Measurements from ENCODE around the gene CREB3L2.

Gene CREB3L2

GRCh38 chr7:137936509-137937201 is 65.2 kb downstream of the CREB3L2 start:
- in situ Hi-C loops (cut with HindIII; ENCODE audit: low sequenced_read_pairs): no loop called here

DNA sequence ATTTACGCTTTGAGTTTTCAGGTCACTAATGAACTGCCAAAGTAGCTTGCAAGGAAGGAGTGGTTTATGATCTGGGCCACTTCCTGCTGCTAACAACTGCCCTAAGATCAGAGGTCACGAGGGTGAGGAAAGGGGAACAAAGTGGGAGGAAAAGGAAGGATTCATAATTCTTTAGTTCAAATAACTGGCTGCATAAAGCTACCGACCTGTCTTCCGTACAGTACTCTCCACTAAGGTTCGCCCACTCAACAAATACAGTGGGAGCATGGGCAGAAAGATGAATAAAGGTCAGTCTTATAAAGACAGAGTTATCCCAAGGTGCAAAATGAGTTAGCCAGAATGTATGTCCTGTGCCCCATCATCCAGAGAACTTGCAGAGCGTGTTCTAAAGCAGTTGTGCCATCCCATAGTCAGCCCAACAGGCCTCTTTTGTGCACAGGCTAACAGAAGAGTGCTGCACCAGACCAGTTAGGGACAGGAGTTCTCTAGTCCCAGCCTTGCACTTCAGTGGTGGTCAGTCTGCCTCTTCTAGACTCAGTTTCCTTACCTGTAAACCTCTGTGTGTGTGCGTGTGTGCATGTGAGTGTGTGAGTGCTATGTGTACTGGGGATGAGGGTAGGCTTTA is 65.9 kb downstream of the CREB3L2 start:
- in situ Hi-C loops (cut with HindIII; ENCODE audit: low sequenced_read_pairs): no loop called here

- in situ Hi-C loops (cut with HindIII; ENCODE audit: low sequenced_read_pairs): loop anchor here (5.0 kb wide), 1 partner anchor 62 kb away; no protein-coding TSS in a partner anchor
Measured at GRCh38 chr7:137934941-137935883, 66.7 kb downstream of the CREB3L2 start.

- in situ Hi-C loops (cut with HindIII; ENCODE audit: low sequenced_read_pairs): loop anchor here (5.0 kb wide), 1 partner anchor 63 kb away; no protein-coding TSS in a partner anchor
Measured at GRCh38 chr7:137934176-137934826, 67.6 kb downstream of the CREB3L2 start.

DNA sequence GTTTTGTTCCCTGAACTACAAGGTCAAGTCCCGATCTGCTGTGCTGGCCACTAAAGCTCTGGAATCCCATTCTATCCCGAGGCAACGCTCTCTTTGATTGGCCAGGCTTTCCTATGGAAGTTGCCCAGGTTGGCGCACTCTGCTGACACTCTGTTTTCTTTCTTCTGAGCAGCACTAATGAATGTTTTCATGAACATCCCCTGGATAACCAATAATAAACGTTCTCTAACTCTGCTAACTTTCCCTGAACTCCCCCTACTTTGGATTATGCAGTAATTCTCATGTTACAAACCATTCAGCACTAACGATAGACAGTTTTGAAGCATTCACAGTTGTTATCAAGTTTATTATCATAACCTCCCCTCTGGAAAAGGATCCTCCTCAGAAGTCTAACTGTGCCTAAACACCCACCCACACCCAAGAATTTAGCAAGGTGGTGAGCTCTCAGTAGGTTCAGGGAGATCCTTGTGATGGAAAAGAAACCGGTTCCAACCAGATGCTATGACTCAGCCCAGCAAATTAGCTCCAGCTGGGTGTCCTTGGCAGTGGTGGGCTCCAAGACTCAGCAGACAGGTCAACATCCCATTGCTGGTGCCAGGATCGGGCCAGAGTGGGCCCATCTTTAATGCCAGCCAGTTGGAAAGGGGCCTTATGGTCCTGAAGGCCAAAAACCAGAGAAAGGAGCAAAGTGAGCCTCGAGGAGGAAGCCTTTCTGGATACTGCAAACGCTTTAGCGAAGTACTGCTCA is 68.4 kb downstream of the CREB3L2 start:
- in situ Hi-C loops (cut with HindIII; ENCODE audit: low sequenced_read_pairs): loop anchor here (5.0 kb wide), 1 partner anchor 64 kb away; no protein-coding TSS in a partner anchor

DNA sequence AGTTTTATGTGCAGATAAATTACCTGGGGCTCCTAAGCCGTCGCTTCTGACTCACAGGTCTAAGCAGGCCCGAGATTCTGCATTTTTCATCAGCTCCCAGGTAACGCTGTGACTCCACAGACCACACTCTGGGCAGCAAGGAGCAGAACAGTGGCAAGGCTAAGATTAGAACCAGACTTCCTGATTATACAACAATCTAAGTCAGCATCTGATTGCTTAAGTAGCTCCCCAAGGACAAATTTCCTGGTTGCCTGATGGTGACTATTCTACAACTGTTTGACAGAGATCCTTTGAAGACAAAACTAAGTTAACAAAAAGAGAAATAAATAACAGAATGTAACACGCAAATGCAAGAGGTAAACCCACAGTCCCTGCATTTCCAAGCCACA is 69.0 kb downstream of the CREB3L2 start:
- in situ Hi-C loops (cut with HindIII; ENCODE audit: low sequenced_read_pairs): loop anchor here (5.0 kb wide), 1 partner anchor 64 kb away; no protein-coding TSS in a partner anchor

GRCh38 chr7:137931823-137932222 is 70.1 kb downstream of the CREB3L2 start:
- in situ Hi-C loops (cut with HindIII; ENCODE audit: low sequenced_read_pairs): loop anchor here (5.0 kb wide), 1 partner anchor 65 kb away; no protein-coding TSS in a partner anchor

GRCh38 chr7:137930581-137930980 is 71.3 kb downstream of the CREB3L2 start:
- in situ Hi-C loops (cut with HindIII; ENCODE audit: low sequenced_read_pairs): loop anchor here (5.0 kb wide), 1 partner anchor 67 kb away; no protein-coding TSS in a partner anchor

GRCh38 chr7:137928626-137929025 is 73.3 kb downstream of the CREB3L2 start:
- in situ Hi-C loops (cut with HindIII; ENCODE audit: low sequenced_read_pairs): loop anchor here (5.0 kb wide), 1 partner anchor 51 kb away; no protein-coding TSS in a partner anchor

DNA sequence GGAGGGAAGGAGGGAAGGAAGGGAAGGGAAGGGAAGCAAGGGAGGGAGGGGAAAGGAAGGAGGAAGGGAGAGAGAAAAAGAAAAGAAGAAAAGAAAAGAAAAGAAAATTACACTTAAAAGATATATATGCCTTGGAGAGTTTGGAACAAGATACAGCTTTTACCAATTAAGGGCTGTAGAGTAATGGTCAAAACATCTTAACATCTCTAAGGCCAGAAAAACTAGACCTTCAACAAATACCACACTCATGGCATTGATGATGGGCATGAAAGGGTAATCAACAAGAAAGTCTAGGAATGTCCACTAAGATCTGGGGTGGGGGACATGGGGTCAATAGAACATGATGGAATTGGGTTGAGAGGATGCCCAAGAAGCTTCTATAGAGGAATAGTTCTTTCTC is 74.5 kb downstream of the CREB3L2 start:
- in situ Hi-C loops (cut with HindIII; ENCODE audit: low sequenced_read_pairs): loop anchor here (5.0 kb wide), 1 partner anchor 50 kb away; no protein-coding TSS in a partner anchor

GRCh38 chr7:137926206-137926605 is 75.7 kb downstream of the CREB3L2 start:
- in situ Hi-C loops (cut with HindIII; ENCODE audit: low sequenced_read_pairs): loop anchor here (5.0 kb wide), 1 partner anchor 49 kb away; no protein-coding TSS in a partner anchor

DNA sequence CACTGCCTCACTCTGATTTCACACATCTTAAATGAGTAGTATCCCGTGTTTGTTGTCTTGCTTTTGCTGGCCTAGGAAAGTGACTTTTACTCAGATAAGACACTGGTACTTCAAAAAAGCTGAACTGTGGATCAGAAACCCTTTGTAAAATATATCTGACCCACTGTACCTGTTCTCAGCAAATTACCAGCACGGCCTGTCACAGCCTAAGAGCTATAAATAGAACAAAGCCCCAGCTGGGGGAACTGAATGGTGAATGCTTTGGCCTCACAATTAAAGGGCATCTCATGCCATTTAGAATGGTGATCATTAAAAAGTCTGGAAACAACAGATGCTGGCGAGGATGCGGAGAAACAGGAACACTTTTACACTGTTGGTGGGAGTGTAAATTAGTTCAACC is 76.1 kb downstream of the CREB3L2 start:
- in situ Hi-C loops (cut with HindIII; ENCODE audit: low sequenced_read_pairs): loop anchor here (5.0 kb wide), 1 partner anchor 48 kb away; no protein-coding TSS in a partner anchor

DNA sequence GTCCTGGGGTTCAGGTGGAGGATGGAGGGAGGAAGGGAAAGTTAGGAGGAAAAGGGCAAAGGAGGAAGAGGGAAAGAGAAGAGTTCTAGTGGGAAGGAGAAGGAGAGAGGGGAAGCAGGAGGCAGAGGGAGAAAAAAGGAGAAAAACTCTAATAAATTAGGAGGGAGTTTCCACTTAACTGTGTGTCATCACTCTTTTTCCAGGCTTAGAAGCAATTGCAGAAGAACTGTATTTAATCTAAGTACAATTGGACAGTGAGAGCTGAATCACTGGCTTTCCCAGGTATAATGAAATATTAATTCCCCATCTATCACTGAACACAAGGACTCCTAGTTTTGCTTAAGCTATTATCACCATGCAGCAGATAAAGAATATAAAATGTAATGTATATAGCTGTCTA is 76.8 kb downstream of the CREB3L2 start:
- in situ Hi-C loops (cut with HindIII; ENCODE audit: low sequenced_read_pairs): loop anchor here (5.0 kb wide), 1 partner anchor 48 kb away; no protein-coding TSS in a partner anchor

DNA sequence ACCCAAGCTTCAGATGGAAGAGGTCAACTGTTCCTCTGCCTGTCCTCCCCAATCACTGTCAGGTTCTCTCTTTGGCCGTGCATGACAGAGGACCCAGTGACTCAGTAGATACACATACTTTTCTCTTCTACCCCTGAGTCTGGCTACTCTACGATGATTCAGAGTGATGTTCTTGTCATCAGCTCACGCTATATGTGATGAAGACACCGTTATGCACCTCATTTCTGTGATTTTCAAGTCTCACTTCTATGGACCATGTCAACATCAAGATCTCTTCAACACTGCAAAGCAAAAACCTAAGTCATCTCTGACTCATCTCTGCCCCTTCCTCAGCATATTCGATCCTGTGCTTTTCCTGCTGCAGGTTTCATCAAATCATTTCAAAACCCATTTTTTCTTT is 78.5 kb downstream of the CREB3L2 start:
- in situ Hi-C loops (cut with HindIII; ENCODE audit: low sequenced_read_pairs): no loop called here

GRCh38 chr7:137920637-137921399 is 81.1 kb downstream of the CREB3L2 start:
- in situ Hi-C loops (cut with HindIII; ENCODE audit: low sequenced_read_pairs): no loop called here

GRCh38 chr7:137919987-137920386 is 81.9 kb downstream of the CREB3L2 start:
- in situ Hi-C loops (cut with HindIII; ENCODE audit: low sequenced_read_pairs): no loop called here

DNA sequence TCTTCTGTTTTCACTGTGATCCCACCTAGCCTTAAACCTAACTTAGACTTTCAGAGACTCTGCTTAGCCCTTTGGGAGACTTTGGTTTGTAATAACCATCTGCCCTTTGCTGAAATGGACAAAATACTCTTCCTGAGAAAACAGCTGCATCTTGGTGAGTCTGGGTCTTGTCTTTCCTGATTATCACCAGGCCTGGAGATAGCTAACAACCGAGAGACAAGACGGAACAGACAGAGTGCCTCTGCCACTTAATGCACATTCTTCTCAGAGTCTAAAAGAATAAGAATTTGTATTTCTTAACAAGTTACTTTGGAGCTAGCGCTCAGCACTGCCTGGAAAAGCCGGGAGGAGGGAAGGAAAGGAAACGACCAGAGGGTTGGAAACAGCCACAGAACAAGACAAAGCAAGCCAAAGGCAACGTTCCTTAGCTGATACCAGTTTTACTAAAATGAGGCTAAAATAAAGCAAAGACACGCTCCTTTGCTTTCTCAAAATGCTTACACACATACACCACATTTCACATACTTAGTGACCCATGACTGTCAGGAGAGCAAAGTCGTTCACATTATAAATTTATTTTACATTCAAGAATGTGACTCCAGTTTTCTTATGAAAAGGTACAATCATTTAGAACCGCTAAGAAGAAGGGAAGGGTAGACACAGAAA is 84.8 kb downstream of the CREB3L2 start:
- in situ Hi-C loops (cut with HindIII; ENCODE audit: low sequenced_read_pairs): no loop called here

DNA sequence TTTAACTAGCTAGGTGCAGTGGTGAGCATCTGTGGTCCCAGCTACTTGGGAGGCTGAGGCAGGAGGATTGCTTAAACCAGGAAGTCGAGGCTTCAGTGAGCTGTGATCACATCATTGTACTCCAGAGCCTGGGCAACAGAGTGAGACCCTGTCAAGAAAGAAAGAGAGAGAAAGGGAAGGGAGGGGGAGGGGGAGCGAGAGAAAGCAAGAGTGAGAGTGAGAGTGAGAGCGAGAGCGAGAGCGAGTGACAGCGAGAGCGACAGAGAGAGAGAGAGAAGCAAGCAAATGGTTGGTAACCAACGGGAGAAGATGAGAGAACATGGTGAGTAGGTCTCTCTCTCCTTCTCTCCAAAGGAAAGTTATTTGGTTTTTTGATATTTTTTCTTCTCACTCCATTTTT is 85.3 kb downstream of the CREB3L2 start:
- in situ Hi-C loops (cut with HindIII; ENCODE audit: low sequenced_read_pairs): no loop called here
